NCI-H82 treated with DMSO at 0.1 percent for 48 hours (cell line): ENCODE measurements around the gene MED15.
"Not testable (repeated sequence)": the region's sequence is repeated elsewhere in the genome, so short reads cannot be mapped to it uniquely, and the experiment has no call there.

Experiments
- DNase-seq: peaks from one replicate; lab custom pipeline; 2025; ENCODE audit not compliant: unreplicated experiment; lab: John Stamatoyannopoulos, UW

Gene MED15

DNA sequence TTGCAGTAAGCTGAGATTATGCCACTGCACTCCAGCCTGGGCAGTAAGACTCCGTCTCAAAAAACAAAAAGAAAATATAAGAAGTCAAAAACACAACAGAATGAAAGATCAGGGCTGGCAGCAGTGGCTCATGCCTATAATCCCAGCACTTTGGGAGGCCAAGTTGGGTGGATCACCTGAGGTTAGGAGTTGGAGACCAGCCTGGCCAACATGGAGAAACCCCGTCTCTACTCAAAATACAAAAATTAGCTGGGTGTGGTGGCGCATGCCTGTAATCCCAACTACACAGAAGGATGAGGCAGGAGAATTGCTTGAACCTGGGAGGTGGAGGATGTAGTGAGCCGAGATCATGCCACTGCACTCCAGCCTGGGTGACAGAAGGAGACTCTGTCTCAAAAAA, 87.1 kb downstream of the MED15 start:
- not testable (repeated sequence) for DNase-seq

DNA sequence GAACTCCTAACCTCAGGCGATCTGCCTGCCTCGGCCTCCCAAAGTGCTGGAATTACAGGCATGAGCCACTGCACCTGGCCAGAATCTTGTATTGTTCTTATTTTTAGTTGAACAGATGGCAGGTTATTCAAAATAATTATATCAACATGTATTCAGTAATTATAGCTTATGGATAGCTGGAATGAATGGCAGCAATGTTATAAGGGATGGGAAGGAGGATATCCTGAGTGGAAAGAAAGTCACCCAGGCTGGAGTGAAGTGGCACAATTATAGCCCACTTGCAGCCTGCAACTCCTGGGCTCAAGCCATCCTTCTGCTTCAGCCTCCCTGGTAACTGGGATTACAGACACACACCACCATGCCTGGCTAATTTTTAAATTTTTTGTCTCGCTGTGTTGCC, 88.1 kb downstream of the MED15 start:
- DNase-seq, result no peak

DNA sequence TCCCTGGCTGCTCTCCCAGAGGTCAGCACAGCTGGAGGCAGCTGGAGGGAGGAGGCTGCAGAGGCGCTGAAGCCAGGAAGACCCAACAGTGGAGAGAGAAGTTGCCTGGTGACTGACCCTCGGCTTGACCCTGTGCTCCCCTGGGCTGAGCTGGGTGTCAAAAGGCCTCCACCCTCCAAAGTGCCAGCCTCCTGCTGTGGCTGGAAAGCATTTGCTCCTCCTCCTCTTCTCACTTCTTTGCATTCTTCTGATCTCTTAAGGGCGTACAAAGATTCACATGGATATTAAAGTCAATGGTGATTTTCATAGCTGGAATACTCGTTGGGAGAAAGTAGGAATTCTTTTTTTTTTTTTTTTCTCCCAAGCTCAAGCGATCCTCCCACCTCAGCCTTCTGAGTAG, 91.7 kb downstream of the MED15 start:
- no peak for DNase-seq

DNA sequence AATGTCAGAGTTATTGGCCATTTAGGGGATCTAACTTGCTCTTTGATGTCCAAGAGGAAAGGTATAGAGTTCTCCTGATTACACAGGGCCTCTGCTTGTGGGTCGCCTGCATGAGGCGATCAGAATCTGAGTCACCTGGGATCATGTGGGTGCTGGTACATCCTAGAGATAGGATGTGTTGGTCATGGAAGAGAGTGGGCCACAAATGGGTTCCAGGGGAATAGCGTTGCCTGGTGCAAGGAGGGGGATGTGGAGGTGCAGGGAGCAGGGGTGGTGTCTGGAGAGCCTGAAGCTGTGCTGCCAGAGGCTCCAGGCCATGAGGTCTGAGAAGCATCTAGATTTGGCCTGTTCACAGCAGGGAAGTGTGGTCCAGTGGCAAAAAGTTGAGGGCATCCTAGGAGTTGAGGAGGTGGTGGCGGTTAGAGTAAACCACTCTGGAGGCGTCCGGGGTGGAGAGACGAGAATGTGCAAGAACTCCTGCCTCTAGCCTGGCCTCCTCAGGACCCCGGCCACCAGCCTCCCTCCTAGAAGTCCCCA, 92.8 kb downstream of the MED15 start:
- DNase-seq, result no peak

DNA sequence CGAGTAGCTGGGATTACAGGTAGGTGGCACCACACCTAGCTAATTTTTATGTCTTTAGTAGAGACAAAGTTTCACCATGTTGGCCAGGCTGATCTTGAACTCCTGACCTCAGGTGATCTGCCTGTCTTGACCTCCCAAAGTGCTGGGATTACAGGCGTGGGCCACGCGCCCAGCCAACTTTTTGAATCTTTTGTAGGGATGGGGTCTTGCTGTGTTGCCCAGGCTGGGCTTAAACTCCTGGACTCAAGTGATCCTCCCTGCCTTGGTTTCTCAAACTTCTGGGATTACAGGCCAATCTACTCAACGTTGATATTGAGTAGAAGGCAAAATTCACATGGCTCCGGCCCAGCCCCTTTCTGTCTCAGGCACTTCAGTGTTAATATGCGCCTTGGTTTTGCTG, 93.9 kb downstream of the MED15 start:
- DNase-seq, result no peak

DNA sequence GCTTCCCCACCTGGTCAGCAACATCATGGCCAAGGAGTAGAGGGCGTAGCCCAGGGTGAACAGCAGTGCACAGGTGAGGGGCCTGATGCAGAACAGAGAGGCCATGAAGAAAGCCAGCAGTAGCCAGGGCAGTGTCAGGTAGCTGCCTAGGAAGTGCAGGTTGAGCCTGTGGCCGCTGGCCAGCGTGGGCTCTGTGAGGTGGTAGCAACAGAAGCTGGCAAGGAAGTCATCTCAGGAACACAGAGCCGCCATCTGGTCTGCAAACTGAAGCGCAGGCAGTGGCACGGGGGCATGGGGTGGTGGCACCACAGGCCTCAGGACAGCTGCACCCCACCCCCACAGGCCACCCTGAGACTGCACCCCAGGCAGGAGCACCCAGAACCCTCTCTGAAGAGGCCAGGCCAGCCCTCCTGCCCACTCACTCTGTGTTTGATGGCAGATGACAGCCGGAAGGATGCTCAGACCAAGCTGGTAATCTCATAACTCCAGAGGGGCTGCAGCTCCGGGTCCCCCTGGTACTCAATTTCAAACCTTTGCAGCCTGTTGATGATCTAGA, 95.3 kb downstream of the MED15 start:
- no peak for DNase-seq

DNA sequence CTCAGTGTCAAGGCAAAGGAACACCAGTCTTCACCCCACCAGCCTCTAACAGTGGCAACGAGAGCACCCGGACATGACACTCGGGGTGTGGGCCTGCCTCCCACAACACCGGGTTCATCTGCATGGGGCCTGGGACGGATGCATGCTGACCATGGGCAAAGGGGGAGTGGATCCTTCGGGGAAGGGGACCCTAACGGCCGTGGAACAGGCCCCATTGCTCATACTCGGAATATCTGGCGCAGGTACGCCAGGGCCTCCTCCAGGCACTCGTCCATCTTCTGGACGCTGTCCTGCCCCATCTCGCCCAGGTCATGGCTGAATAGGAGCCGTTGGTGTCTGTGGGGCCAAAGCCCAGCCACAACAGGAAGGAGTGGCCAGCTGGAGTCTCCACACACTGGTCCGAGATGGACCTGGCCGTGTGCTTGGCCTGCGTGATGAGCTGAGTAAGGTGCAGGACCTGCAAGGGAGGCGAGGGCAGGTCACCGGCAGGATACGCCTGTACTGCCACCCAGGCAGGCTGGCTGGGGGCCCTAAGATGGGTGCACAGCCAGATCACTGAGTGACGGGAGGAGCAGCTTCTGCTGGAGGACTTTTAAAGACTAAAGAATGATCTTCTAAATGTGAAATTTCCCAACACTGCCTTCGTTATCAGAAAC, 96.8 kb downstream of the MED15 start:
- no peak for DNase-seq

DNA sequence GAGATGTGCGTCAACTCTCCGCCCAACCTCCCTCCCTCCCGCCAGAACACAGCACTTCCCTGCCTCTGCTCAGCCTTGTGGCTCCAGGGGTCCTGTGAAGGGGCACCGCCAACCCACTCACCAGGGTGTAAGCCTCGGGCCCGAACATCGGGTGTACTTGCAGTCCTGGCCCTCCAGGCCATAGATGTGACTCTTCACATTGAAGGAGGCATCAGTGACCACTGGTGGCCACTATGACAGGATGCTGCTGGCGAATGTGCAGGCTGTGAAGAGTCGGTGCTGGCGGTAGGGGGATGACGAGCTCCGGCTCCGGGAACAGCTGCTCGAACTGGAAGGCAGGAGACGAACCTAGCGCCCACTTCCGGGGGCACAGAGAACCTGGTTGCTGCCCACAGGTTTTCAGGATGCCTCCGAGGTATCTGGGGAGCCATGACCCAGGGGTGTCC, 97.4 kb downstream of the MED15 start:
- no peak for DNase-seq

DNA sequence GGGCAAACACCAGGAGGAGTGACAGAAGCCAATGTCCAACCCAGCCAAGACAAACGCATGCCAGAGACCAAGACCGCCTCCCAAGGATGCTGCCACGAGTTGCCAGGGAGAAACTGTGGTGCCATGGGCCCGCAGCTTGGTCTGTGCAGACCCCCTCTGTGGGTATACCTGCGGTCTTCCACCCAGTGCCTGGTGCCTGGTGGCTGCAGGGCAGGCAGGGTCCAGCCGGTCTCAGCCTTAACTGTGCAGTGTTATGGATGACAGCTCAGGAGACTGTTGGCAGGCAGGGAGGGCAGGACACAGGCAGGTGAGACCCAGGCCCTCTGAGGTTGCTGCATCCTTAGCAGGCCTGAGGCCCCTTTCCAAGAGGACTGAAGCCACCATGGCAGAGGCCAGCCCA, 97.9 kb downstream of the MED15 start:
- no peak for DNase-seq

DNA sequence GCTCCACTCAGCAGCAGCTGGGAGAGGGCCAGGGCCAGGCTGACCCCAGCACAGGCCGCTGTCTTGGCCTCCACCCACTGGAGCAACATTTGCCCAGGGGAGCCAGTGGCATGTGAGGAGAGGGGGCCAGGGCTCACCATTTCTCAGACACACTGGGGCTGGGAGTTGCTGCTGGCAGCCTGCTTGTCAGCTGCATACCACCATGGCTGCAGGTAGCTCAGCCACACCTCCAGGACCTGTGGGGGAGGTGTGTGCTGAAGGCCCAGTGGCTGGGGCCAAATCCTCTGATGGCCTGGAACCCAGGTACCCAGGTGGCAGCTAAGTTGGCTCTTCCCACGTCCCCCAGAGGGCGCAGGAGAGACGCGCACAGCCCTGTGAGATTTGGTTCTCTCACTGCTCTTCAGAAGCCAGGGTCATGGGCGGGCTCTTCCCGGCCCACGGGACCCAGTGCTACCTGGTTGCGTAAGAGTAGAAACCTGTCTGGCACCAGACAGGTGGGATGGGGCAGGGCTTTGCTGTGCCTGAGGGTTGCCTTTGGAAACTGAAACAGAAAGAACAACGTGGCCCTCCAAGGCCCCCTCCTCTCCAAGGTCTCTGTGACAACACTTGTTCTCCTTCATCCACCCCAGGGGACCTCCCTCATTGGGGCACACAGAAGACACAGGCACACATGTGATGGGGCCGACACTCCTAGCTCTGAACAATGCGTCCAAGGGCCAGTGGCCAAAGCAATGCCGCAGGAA, 98.8 kb downstream of the MED15 start:
- peak; percentile 17 for DNase-seq

DNA sequence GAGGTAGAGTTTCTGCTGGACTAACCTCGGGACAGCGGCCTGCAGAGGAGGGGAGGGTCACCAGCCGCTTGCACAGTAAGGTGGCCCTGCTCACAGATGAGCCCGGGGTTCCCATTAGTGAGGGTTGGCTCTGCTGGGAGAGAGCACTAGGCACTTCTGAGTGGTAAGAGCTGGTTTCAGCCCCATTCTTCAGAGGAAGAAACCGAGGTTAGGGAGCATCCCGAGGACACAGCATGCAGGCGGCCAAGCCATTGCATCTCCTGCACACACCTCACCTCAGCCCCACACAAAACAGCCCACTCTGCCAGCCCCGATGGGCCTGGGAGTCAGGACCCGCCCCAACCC, 99.3 kb downstream of the MED15 start:
- no peak for DNase-seq

DNA sequence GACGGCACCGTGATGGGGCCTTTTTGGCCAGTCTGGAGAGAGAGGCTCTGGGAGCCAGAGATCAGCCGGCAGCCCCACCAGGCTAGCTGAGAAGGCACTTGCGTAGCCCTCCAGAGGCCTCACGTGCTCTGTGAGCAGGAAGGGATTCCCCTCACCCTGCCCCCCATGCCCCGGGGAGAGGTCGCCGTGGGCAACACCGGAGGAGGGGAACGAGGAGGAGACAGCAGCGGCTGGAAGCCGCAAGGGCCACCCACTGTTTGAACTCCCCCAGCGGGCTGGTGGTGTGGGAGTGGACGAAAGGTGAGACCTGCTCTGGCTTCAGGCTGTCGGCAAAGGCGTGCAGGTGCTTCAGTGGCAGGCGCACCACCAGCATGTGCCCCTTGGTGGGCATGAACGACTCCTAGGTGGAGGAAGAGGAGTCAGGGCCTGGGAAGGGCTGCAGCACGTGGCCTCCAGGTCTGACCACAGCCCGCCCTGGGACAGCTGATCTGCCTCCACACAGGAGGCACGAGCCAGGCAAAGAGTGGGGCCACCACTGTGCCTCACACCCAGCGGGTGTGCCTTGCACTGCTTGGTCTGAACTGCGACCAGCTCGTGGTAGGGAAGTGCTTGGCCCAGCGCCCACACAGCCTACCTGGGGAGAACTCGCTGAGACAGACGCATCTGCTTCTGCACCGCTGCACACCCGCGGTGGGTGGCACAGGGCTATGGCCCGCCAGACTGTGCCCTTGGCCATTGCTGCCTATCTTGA, 99.9 kb downstream of the MED15 start:
- DNase-seq, result no peak

DNA sequence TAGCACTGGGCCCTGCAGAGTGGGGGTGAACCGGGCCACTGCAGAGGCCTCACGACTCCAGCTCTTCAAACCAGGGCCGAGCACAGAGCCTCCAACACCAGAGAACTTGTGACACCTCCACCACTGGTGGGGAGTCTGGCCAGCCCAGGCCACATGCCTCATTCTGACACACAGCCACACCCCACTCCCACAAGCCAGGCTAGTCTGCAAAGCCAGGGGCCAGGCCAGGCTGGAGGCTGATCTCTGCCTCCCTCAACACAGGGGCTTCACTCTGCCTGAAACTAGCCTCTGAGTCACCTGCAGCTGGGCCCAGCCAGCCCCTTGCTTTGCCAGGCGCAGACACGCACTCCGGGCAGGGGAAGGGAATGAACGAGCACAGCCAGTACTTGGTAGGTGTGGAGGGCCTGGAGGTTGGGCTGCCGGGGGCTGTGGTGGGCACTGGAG, 102.9 kb downstream of the MED15 start:
- no peak for DNase-seq

DNA sequence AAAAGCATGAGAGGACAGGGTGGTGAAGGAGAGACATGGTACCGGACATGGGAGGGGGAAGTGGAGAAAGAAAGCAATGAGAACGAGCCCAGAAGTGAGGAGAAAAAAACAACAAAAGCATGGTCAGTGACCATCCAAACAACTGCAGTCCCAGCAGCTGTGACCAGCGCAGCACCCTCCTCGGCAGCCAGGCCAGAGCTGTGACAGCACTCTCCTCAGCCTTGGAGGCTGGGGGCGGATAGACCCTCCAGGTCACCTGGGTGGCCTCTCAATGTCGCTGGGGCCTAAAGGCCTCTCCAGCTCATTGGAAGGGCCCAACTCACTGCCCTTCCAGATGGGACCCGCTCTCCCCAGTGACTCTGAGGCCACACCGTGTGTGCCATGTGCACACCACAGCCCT, 103.3 kb downstream of the MED15 start:
- no peak for DNase-seq

DNA sequence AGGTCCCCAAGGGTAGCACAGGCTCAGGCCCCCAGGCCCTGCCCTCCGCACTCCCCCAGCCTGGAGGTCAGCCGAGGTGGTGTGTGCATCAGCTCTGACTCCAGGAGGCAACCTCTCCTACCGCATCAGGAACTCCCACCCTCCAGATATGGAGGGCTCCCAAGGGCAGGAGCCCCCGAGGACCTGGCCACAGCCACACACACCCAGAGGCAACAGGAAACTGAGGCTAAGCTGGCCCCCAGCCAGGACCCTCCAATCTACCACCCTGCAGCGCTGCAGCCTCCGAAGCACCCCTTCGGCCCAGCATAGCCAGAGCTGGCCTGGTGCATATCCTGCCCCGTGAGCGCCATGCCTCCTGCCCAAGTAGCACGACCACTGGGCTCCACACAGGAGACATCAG, 104.0 kb downstream of the MED15 start:
- DNase-seq, result no peak

DNA sequence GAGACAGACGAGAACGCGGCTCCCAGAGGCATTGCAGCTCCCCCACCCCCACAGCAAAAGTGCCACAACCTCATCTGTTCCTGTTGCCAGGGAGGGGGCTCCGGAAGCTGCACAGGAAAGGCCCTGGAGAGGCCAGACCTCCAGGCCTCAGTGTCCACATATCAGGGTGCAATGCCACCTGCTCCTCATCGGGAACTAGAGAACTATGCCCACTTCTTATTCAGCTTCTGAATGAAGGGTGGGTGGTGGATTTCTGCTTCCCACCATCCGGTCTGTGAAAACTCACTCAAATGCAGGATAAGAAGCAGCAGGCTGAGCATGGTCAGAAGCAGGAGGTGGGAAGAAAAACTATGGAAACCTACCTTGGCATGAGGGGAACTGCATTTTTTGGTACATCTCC, 105.9 kb downstream of the MED15 start:
- no peak for DNase-seq

DNA sequence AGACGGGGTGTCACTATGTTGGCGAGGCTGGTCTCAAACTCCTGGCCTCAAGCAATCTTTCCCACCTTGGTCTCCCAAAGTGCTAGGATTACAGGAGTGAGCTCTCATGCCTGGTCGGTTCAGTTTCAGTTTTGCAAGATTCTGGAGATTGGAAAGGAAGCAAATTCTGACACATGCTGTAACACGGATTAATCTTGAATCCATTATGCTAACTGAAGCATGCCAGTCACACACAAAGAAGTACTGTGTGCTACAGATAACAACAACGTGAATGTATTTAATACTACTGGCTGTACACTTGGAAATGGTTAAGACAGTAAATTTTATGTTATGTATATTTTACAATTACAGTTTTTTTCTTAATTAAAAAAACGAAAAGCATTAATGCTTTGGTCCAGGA, 107.6 kb downstream of the MED15 start:
- DNase-seq, result no peak

DNA sequence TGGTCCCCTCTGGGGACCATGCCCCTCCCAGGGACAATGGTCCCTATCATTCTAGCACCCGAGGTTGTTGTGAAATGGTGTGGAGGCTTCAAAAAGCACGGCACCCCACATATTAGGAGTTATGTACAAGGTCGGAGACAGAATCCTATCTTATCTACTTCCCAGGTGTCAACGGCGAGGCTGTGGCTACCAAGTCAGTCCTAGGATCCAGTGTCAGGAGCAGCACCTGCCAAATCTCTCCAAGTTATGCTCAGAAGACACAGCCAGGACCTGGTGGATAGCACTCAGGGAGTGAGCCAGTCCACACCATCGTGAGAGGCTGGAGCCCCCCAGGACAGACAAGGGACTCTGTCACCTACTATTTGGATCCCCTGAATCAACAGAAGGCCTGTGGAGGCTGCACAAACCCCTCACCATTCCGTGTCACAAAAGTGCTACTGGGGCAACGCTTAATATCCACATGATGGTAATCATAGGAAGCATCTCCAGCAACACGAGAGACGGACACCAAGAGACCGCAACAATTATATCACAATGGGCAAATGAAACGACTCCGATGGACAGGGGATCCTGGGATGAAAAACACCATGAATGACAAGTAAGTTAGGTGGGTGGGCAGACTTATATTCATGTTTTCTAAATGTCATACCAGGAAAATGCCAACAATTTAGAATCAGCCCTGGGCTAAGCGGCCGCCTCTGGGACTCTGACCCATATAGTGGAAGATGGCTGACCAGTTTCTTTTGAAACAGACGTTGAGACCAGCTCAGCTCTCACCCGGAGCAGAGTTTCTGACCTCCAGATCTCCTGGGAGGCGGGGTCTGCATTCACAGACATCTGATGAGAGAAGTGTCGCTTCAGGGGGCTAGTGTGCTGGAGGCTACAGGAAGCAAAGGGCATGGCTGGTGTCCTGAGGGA, 108.4 kb downstream of the MED15 start:
- DNase-seq, result no peak

DNA sequence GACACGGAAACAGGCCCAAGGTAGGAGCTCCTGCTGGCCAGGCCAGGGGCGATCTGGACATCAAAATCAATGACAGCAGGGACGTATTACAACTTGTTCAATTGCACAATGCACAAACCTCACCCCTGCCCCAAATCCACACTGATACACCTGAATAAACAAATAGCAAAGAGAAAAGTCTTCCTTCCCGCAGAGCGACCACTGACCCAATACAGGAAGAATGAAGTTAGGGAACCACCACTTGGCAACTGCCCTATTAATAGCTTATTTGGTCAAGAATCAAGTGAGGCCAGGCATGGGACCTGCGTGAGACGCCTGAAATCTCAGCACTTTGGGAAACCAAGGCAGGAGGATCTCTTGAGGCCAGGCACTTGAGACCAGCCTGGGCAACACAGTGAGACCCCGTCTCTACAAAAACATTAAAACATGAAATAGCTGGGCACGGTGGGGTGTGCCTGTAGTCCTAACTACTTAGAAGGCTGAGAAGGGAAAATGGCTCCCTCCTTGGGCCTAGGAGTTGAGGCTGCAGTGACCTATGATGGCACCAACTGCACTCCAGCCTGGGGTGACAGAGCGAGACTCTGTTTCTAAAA, 109.1 kb downstream of the MED15 start:
- no peak for DNase-seq

DNA sequence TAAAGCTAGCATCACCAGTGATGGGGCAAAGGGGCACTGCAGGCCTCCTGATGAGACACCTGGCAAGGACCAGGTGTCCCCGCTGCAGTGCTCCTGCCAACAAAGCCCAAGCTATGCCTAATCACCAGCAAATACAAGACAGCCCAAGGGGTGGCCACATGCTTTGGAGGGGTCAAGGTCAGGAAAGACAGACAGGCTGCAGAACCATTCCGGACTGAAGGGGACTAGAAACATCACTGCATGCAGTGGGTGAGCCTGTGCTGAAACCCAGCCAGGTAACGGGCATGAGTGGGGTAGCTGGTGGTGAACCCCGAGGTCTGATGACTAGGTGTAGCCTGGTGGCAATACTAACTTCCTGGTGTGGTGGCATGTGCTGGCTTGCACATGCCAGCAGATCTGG, 111.1 kb downstream of the MED15 start:
- DNase-seq, result no peak
